HG03469 (cell line): ENCODE results near the gene STRBP.

Experiments
- ATAC-seq: cut with Tn5 transposase; IDR thresholded peaks from one replicate; pipeline ENCODE4 v1.9.1; 2021; ENCODE audit warnings: mild to moderate bottlenecking, moderate library complexity, moderate number of reproducible peaks; ENCODE audit not compliant: unreplicated experiment

STRBP gene

GRCh38 chr9:123135430-123135829, 133.0 kb downstream of the STRBP start:
- ATAC-seq, result no peak

- ATAC-seq, result no peak
Measured at GRCh38 chr9:123132696-123133095, 135.7 kb downstream of the STRBP start.

GRCh38 chr9:123131993-123132392, 136.4 kb downstream of the STRBP start:
- no peak for ATAC-seq

- no peak for ATAC-seq
Measured at GRCh38 chr9:123131258-123131657, 137.1 kb downstream of the STRBP start.

GRCh38 chr9:123129423-123129822, 139.0 kb downstream of the STRBP start:
- ATAC-seq, result no peak

- no peak for ATAC-seq
Measured at GRCh38 chr9:123128591-123128990, 139.8 kb downstream of the STRBP start.

- no peak for ATAC-seq
Measured at GRCh38 chr9:123127512-123128075, 140.8 kb downstream of the STRBP start.

GRCh38 chr9:123121457-123121856, 146.9 kb downstream of the STRBP start:
- no peak for ATAC-seq

GRCh38 chr9:123120953-123121352, 147.4 kb downstream of the STRBP start:
- ATAC-seq, result no peak

- no peak for ATAC-seq
Measured at GRCh38 chr9:123120131-123120530, 148.3 kb downstream of the STRBP start.

GRCh38 chr9:123119566-123119965, 148.8 kb downstream of the STRBP start:
- ATAC-seq, result no peak

- no peak for ATAC-seq
Measured at GRCh38 chr9:123116036-123116435, 152.3 kb downstream of the STRBP start.

- ATAC-seq, result no peak
Measured at GRCh38 chr9:123115146-123115913, 153.1 kb downstream of the STRBP start.

GRCh38 chr9:123113185-123113584, 155.2 kb downstream of the STRBP start:
- no peak for ATAC-seq

- ATAC-seq, result no peak
Measured at GRCh38 chr9:123112015-123112975, 156.1 kb downstream of the STRBP start.

- no peak for ATAC-seq
Measured at GRCh38 chr9:123111427-123112014, 156.9 kb downstream of the STRBP start.

- ATAC-seq, result no peak
Measured at GRCh38 chr9:123109540-123110279, 158.7 kb downstream of the STRBP start.

GRCh38 chr9:123108976-123109375, 159.4 kb downstream of the STRBP start:
- ATAC-seq, result no peak

- no peak for ATAC-seq
Measured at GRCh38 chr9:123107639-123108285, 160.6 kb downstream of the STRBP start.

GRCh38 chr9:123105490-123105889, 162.9 kb downstream of the STRBP start:
- ATAC-seq, result no peak
